C4-2B (cell line): ENCODE results near the gene KANK3.
"Not testable (repeated sequence)": the region's sequence is repeated elsewhere in the genome, so short reads cannot be mapped to it uniquely, and the experiment has no call there.

Source experiments
- ZFX ChIP-seq: fragments of 450-650 bp; IDR thresholded peaks from 2 replicates; pipeline ENCODE4 v1.6.1; 2017
- TF ChIP-seq, protein P1 (sequence below): fragments of 450-650 bp; conservative IDR thresholded peaks from 2 replicates; pipeline ENCODE4 v1.5.1; 2017; ENCODE audit warnings: mild to moderate bottlenecking

- TF ChIP-seq, protein P1, sequence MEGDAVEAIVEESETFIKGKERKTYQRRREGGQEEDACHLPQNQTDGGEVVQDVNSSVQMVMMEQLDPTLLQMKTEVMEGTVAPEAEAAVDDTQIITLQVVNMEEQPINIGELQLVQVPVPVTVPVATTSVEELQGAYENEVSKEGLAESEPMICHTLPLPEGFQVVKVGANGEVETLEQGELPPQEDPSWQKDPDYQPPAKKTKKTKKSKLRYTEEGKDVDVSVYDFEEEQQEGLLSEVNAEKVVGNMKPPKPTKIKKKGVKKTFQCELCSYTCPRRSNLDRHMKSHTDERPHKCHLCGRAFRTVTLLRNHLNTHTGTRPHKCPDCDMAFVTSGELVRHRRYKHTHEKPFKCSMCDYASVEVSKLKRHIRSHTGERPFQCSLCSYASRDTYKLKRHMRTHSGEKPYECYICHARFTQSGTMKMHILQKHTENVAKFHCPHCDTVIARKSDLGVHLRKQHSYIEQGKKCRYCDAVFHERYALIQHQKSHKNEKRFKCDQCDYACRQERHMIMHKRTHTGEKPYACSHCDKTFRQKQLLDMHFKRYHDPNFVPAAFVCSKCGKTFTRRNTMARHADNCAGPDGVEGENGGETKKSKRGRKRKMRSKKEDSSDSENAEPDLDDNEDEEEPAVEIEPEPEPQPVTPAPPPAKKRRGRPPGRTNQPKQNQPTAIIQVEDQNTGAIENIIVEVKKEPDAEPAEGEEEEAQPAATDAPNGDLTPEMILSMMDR: not testable (repeated sequence)
- TF ChIP-seq ZFX: not testable (repeated sequence)
Observed at GRCh38 chr19:8385103-8385502, 42.0 kb upstream of the KANK3 start.
